ENCODE measurements around the gene LYZL6.
"Not testable (repeated sequence)": the region's sequence is repeated elsewhere in the genome, so short reads cannot be mapped to it uniquely, and the experiment has no call there.

The LYZL6 gene

DNA sequence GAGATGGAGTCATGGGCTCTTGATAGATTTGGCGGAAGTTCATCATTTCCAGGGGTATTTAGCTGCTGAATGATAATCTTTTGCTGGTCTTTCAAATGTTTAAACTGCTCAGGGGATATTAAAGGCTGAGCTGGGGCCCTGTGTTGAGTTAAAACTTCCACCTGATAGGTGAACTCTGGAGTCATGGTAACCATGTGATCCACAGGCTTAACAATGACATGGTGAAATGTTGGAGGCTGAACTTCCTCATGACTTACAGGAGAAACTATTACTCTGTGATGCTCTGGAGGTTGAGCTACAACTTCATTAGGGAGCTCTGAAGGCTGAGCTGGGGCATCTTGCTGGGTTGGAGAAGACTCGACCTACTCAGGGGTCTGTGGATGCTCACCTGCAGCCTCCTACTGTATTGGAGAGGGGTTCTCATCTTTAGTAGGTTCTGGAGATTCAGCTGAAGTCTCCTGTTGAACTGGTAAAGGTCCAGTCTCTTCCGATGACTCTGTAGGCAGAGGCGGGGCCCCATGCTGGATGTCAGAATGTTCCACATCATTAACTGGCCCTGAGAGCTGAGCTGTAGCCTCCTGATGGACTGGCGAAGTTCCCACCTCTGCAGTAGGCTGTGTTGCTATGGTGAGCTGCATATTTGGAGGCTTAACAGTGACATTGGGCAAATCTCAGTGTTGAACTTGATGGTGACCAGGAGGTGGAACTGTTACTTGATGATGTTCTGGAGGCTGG is 37.2 kb downstream of the LYZL6 start:
- DNase-seq = no peak

DNA sequence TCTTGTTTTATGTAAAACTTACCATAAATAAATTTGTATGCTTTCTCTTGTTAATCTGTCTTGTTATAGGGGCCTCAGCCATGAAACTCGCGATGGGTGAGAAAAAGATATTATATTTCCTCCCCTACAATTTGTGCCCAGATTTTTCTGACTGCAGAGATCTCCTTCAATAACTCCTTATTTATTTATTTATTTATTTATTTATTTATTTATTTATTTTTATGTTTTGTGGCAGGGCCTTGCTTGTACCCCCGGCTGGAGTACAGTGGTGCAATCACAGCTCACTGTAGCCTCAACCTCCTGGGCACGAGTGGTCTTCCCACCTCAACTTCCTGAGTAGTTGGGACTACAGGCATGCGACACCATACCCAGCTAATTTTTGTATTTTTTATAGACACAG is 40.1 kb downstream of the LYZL6 start:
- DNase-seq = no peak

DNA sequence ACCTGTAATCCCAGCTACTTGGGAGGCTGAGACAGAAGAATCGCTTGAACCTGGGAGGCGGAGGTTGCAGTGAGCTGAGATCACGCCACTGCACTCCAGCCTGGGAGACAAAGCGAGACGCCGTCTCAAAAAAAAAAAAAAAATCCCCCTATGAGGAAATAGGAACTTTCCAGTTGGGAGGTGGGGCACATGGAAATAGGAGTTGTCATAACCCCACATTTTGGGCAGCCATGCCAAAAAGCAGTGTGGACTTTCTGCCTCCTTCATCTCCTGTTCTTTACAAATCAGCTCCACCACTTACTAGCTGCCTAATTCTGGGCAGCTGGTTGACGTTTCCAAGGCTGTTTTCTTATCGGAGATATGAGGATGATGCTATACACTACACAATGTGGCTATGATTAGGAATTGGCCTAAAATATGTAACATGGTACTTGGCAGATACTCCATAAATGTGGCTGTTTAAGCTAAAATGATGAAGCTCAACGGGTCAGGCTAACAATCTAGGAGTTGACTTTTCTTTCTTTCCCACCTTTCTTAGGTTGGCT is 41.8 kb downstream of the LYZL6 start:
- no peak for DNase-seq

DNA sequence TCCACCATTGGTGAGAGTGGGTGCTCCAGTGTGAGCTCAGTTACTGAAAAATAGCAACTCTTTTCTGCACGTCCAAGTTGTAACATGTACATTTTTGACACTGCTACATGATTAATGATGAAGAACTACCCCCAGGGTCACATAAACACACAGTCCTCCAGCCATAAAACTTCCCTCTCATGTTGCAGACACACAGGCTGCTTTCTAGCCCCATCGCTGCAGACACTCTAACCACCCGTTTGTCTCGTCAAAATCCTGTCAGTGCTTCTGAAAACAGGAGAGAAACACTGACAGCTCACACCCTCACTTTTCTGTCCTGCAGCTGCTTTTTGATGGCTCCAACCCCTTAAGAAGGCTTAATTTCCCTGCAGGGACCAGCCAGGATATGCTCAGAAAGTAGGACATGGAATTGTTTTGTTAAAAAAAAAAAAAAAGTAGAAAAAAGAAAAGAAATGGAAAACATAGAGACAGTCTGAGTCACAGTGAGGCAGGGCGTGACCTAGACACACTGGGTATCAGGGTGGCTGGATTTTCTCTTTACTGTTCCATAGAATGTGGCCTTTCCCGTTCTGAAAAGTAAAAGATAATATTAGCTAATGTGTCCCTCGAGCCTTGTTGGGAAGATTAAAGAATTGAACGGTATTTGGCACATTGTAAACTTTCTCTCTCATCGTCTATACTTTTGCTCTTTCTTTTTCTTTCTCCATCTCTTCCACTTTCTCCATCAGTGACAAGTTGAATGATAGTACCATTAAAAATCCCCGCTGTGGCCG is 42.6 kb downstream of the LYZL6 start:
- no peak for DNase-seq

DNA sequence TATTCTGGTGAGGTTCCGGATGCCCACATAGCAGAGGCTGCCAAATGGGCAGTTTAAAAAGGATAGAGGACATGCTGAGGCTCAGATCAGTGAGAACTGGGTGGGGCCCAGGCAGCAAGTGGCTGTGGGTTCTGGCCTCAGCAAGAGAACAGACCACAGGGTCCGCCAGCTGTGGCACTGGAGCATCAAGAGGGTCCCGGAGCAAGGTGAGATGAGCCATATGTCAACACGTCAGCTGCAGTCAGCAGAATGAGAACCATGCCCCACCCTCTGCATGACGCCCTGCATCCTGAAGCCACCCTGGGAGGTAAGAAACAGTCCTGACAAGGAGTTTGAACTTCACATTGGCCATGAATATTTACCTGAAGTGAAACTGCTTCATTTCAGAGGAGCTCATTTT is 43.2 kb downstream of the LYZL6 start:
- no peak for DNase-seq

DNA sequence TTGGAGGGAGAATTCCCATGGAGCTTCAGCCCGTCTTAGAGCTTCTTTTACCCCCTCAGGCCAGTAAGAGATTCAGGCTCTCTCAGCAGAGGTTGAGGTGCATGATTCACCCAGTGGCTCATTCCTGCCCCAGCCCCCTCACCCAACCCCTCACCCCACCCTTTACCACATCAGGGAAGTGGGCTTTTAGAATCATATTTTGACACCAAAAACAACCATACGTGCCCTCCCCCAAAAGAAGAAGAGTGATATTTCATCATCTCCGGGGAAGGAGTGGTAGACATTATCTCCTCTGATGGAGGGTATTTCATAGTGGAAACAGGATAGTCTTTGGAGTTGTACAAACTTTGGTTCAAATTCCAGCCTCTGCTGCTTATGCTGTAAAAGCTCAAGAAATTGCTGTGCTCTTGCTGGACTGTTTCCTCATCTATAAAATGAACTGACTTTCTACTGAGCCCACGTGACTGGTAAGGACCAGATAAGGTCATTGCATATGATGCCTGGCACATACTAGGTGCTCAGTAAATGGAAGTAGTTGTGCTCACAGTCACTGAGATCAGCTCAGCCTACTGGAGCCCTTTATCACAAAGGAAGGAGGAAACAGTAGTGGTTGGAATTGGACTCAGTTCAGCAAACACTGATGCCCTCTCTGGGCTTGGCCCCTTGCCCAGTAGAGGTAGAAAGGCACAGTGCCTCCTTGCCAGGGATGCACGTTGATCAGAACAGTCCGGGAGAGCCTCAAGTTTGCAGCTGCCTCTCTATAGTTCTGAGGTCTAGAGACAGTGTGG is 45.0 kb downstream of the LYZL6 start:
- no peak for DNase-seq

DNA sequence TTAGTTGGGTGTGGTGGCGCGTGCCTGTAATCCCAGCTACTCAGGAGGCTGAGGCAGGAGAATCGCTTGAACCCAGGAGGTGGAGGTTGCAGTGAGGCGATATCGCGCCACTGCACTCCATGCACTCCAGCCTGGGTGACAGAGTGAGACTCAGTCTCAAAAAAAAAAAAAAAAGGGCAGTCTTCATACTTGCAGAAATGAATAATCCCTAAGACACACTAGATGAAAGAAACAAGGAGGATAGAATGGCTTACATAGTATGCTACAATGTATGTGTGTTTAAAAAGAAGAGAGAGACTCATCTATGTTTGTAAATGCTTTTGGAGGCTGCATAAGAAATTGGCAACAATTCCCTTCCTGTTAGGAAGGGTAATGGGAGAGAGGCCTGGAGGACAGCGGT is 45.7 kb downstream of the LYZL6 start:
- DNase-seq = not testable (repeated sequence)

DNA sequence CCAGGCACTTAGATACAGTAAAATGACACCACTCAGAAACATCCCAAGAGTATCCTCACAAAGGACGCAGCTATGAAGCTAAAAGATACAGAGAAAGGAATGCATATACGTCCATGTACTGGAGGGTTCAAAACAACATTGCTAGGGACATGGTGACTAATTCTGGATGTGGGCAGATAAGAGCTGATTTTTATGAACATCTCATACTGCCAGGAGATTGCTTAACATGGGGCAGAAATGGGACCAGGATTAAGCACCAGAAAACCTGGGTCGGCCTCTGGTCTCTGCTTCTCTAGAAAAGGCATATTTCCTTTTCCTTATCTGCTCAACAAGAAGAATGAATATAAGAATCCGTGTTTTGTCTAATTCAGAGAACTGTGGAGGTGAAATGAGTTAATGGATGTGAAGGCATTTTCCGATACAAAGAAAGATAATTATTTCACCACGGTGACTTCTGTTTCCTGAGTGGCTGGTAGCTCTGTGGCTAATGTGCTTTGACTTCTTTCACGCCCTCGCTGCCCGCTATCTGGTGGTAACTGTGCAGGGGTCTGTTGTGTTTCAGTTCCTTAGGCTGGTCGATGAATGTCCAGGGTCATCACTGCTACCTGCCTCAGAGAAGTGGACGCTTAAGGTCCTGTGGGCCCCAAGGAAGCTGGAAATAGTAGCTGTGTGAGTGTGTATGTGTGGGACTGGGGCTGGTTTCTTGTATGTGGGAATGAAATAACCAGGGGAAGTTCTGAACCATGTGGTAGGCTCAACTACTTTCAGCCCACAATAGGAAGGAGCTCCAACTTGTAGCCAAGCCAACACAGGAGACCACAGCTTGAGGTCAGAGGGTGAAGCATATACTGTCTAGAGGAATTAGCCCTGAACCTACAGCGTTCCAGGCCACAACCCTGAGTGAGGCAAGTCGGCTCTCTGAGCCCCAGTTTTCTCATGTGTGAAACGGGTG is 47.6 kb downstream of the LYZL6 start:
- DNase-seq = no peak

DNA sequence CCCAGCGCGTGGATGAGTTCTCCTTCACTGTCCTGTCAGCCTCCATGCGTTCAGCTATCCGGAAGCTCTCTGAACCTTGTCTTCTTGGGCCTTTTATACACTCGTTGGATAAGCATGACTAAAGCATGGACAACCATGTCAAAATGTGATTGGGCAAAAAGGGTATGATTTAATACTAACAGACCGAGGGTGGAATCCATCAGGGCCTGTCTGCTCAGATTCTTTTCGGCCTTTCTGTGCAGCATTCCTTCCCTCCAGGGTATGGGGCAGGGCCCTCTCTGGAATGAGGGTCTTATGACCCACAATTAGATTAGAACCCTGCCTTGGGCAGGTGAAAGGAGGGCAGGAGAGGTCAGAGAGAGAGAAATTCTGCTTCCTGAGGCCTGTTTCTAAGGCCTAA is 49.3 kb downstream of the LYZL6 start:
- no peak for DNase-seq

DNA sequence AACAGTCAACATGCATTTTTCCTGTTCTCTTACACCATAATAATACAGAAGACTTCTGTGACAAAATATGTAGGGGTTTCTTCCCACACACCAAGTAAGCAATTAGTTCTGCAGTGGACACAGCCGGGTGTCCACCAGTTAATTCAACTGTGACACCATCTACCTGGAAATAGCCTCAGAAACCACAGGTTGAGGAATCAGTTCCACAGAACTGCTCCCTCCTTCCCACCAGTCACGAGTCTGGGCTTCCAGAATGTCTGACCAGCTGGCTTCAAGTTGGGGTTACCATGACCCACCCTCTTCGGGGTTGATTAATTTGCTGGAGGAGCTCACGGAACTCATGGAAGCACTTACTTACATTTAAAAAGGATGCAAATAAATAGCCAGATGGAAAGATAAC is 49.8 kb downstream of the LYZL6 start:
- no peak for DNase-seq

DNA sequence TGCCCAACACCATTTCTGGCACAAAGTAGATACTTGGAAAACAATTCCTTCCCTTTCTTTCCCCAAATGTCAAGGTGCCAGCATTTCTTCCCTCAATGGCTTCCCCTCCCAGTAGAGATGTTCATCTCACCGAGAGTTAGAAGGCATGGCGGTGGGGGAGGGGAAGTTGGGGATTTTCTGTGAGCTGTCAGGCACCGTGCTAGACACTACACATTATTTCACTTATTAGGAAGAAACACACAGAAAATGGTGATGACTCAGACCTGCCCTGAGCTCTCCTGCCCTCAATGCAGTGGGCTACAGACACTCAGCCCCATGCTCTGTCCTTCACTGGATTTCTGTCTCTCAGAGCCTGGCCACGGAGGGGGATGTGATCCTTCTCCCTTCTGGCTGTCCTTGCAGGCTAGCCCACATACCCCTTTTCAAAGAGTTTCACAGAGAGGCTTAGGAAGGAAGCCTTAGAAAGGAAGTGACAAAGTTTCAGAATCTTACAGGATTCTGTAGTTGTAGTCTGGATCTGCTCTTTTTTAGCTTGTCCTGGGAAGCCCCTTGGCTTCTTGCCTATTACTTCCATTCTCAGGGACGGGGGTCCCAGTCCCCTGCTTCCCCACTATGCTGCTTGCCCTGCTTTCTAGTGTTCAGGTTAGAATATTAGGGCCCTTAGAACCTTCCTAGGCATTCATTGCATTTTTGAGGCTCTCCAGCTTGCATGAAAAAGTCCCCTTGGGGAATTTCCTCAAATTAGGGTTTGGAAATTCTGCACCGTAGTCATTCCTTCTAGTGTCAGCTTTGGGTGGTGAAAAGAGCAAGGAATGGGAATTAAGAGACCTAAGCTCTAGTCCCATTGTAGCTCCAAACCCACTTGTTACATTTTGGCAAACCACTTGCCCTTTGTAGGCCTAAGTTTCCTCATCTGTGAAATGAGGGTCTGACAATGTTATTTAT is 51.1 kb downstream of the LYZL6 start:
- DNase-seq = peak; percentile 43

DNA sequence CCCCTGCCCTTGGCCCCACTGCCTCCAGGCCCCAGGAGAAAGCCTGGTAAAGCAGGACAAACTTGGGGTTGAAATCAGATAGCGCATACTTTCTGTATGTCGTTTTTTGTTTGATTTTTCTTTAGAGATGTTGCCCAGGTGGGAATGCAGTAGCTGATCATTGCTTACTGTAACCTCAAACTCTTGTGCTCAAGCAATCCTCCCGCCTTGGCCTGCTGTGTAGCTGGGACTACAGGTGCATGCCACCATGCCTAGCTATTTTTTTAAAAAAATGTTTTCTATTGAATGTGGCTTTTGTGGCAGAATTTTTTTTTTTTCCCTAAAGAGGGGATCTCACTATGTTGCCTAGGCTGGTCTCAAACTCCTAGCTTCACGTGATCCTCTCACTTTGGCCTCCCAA is 52.2 kb downstream of the LYZL6 start:
- no peak for DNase-seq

DNA sequence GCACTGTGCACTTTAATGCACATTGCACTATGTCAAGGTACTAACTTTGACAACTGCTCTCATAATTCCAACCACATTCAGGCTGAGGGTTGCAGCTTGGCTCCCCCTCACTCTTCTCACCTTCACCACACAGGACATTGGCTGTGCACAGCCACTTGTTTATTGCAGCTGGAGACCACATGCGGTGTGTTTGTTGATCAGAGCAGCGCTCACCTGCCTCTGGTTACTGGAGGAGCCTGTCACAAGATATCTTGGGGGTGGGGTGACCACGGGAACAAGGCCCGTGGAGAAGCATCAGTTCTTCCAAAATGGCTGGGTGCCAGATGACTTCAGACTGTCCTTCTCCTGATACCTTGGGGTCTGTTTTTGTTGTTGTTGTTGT is 52.7 kb downstream of the LYZL6 start:
- DNase-seq = no peak

DNA sequence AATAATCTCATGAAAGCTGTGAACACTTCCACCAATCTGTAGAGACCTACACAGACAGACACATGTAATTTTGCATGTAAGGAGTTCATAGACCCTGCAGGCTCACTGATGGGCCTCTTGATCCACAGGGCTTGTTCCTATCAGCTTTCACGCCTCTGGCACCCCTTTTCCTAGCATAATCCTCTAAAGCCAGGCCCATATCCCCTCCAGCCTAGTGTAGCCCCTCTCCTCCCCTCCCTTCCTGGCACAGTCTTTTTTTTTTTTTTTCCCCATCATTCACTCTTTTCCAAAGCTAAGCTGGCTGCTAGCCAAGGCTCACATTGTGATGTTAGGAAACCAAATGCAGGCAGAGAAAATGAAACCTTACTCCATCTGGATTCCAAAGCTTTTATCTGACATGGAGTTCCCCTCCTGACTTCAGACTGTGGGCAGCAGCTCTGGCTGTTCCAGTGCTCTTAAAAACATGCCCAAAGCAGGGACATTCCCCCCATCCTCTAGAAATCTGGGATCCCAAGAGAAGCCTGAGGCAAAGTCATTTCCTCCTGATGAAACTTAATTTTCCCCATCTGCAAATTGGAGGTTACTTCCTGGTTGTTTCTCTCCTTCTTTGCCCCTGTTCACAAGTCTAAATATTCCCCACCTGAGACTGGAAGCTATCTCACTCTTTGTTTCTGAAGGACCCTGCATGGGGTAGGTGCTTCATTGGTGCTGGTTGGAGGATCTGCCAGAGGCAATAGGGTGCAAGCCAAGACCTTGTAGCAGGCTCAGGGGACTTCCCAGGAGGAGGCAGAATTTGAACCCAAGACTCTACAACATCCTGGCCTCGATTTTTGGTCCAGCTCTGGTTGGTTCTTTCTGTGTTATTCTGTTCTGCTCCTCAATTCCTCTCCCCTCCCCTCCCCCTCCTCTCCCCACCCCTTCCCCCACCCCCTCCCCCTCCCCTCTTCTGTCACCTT is 53.4 kb downstream of the LYZL6 start:
- DNase-seq = no peak

DNA sequence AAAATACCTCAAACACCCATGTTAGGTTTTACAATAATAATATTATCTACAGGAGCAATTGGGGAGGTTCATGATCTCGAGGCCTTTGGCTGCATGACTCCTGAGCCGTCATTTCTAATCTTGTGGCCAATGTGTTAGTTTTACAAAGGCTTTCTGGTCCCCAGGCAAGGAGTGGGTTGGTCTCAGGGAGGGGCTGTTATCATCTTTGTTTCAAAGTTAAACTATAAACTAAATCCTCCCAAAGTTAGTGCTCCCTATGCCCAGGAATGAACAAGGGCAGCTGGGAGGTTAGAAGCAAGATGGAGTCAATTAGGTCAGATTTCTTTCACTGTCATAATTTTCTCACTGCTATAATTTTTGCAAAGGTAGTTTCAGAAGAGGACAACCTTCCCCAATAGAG is 54.3 kb downstream of the LYZL6 start:
- DNase-seq = no peak

Measured in activated CD4-positive, CD25-positive, alpha-beta regulatory T cell treated with anti-CD3 and anti-CD28 coated beads, Interleukin-2, amount 50 U/mL, for 72 hours (primary cell).